ENCODE results near the gene SGCE.

GRCh38 chr7:94580601-94581000 is 75.3 kb downstream of the SGCE start:
- TF ChIP-seq CTCF (IDR thresholded peaks at IDR 0.05) = no peak
- TF ChIP-seq POLR2A (IDR thresholded peaks at IDR 0.05) = no peak
